ENCODE results near the gene MLLT10.
"Not testable (repeated sequence)": the region's sequence is repeated elsewhere in the genome, so short reads cannot be mapped to it uniquely, and the experiment has no call there.

Gene MLLT10

DNA sequence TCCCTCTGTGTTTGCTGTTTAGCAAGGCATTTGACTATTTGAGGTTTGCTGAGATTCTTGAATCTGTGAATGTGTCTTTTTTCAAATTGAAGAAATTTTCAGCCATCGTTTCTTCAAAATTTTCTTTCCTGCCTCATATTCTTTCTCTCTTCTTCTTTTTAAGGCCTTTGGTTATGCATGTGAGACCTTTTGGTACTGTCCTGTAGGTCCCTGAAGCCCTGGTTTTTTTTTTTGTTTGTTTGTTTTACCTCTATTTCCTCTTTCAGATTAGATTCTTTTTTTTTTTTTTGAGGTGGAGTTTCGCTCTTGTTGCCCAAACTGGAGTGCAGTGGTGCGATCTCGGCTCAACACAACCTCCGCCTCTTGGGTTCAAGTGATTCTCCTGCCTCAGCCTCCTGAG is 45.3 kb downstream of the MLLT10 start:
- H3K4me1 Mint-ChIP-seq (ENCODE audit: low read depth): peaks cover 13% of the 10 kb centered on the region
- intact Hi-C loops (cut with micrococcal nuclease): no loop called here
- H3K36me3 Mint-ChIP-seq (ENCODE audit: low read depth): peaks cover 57% of the 10 kb centered on the region
- H3K27me3 Mint-ChIP-seq: no peaks in the 10 kb centered on the region
- no peak overlapping the region for H3K4me3 Mint-ChIP-seq
- H3K9me3 Mint-ChIP-seq: peaks cover 6% of the 10 kb centered on the region
- no peak overlapping the region for H3K27ac Mint-ChIP-seq

DNA sequence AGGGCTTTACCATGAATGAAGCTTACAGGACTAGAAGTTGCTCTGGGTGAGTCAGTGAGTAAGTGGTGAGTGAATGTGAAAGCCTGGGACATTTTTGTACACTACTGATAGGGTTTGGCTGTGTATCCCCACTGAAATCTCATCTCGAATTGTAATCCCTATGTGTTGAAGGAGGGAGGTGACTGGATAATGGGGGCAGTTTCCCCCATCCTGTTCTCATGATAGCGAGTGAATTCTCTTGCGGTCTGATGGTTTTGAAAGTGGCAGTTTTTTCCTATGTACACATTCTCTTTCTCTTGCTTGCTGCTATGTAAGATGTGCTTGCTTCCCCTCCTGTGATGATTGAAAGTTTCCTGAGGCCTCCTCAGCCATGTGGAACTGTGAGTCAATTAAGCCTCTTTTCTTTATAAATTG is 47.4 kb downstream of the MLLT10 start:
- H3K27ac Mint-ChIP-seq; H3K9me3 Mint-ChIP-seq; H3K27me3 Mint-ChIP-seq; H3K4me3 Mint-ChIP-seq; intact Hi-C loops (cut with micrococcal nuclease): not testable (repeated sequence)
- H3K4me1 Mint-ChIP-seq (ENCODE audit: low read depth): peaks cover 13% of the 10 kb centered on the region
- peaks cover 64% of the 10 kb centered on the region for H3K36me3 Mint-ChIP-seq (ENCODE audit: low read depth)

GRCh38 chr10:21584834-21585530 is 51.0 kb downstream of the MLLT10 start:
- no peak overlapping the region for H3K4me3 Mint-ChIP-seq
- intact Hi-C loops (cut with micrococcal nuclease): no loop called here

GRCh38 chr10:21587391-21587790 is 53.4 kb downstream of the MLLT10 start:
- Mint-ChIP-seq H3K36me3 (ENCODE audit: low read depth) (peaks cover 90% of the 10 kb centered on the region), H3K27ac (no peak overlapping the region)

More at GRCh38 chr10:21584834-21585530, 51.0 kb downstream of the MLLT10 start:
- Mint-ChIP-seq H3K9me3 (peaks cover 6% of the 10 kb centered on the region), H3K36me3 (ENCODE audit: low read depth) (peaks cover 87% of the 10 kb centered on the region), H3K4me1 (ENCODE audit: low read depth) (peaks cover 5% of the 10 kb centered on the region), H3K27me3 (no peaks in the 10 kb centered on the region), H3K27ac (no peak overlapping the region)

DNA sequence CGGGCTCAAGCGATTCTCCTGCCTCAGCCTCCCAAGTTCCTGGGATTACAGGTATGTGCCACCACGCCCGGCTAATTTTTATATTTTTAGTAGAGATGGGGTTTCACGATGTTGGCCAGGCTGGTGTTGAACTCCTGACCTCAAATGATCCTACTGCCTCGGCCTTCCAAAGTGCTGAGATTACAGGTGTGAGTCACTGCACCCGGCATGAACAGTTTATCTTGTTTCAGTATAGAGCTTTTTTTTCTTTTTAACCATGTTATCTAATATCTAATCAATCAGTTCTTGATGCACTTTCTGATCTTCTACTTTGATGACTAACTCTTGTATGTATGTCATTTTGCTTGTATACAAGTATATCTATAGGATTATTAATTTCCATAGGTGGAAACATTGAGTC is 54.1 kb downstream of the MLLT10 start:
- H3K4me1 Mint-ChIP-seq (ENCODE audit: low read depth); H3K27me3 Mint-ChIP-seq; intact Hi-C loops (cut with micrococcal nuclease); H3K9me3 Mint-ChIP-seq; H3K27ac Mint-ChIP-seq; H3K4me3 Mint-ChIP-seq: not testable (repeated sequence)
- peaks cover 92% of the 10 kb centered on the region for H3K36me3 Mint-ChIP-seq (ENCODE audit: low read depth)

More at GRCh38 chr10:21587391-21587790, 53.4 kb downstream of the MLLT10 start:
- intact Hi-C loops (cut with micrococcal nuclease): no loop called here
- Mint-ChIP-seq H3K9me3 (peaks cover 6% of the 10 kb centered on the region), H3K4me1 (ENCODE audit: low read depth) (no peaks in the 10 kb centered on the region), H3K27me3 (no peaks in the 10 kb centered on the region), H3K4me3 (no peak overlapping the region)

- Mint-ChIP-seq H3K9me3 (no peaks in the 10 kb centered on the region), H3K27ac (no peak overlapping the region), H3K36me3 (ENCODE audit: low read depth) (peaks cover 75% of the 10 kb centered on the region), H3K27me3 (no peaks in the 10 kb centered on the region), H3K4me1 (ENCODE audit: low read depth) (no peaks in the 10 kb centered on the region), H3K4me3 (no peak overlapping the region)
- intact Hi-C loops (cut with micrococcal nuclease): no loop called here
Measured at GRCh38 chr10:21593986-21594385, 60.0 kb downstream of the MLLT10 start.

DNA sequence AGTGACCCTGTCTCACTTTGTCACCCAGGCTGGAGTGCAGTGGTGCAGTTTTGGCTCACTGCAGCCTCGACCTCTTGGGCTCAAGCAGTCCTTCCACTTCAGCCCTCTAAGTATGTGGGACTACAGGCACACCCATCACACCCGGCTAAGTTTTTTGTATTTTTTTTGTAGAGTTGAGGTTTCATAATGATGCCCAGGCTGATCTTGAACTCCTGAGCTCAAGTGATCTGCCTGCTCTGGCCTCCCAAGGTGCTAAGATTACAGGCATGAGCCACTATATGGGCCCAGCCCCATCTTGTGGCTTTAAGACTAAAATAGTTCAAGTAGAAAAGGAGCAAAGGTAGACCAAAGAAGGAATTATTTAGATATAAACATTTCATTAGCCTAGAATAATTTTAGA is 65.5 kb downstream of the MLLT10 start:
- Mint-ChIP-seq H3K36me3 (ENCODE audit: low read depth) (peaks cover 57% of the 10 kb centered on the region), H3K4me1 (ENCODE audit: low read depth) (no peaks in the 10 kb centered on the region), H3K27me3 (no peaks in the 10 kb centered on the region), H3K27ac (no peak overlapping the region), H3K9me3 (no peaks in the 10 kb centered on the region), H3K4me3 (no peak overlapping the region)
- intact Hi-C loops (cut with micrococcal nuclease): no loop called here

DNA sequence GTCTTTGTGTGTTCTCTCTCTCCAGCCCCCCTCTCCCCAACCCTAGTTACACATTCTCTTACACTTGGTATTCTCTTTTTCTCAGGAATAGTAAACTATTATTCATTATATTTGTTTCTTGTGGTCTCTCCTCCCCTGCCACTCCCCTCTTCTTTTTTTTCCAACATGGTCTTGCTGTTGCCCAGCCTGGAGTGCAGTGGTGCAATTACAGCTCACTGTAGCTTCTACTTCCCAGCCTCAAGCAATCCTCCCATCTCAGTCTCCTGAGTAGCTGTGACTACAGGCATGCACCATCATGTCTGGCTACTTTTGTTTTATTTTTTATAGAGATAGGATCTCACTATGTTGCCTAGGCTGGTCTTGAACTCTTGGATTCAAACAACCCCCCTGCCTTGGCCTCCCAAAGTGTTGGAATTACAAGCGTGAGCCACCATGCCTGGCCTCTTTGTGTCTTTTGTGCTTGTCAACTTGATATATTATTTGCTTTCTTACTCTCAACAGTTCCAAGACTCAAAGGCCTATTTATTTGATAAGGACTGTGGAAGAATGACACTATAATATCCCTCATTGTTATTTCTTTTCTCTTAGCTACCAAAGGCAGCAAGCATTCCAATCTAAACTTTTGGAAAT is 66.9 kb downstream of the MLLT10 start:
- H3K36me3 Mint-ChIP-seq (ENCODE audit: low read depth): peaks cover 60% of the 10 kb centered on the region
- no peaks in the 10 kb centered on the region for H3K4me1 Mint-ChIP-seq (ENCODE audit: low read depth)
- H3K27ac Mint-ChIP-seq: no peak overlapping the region
- H3K4me3 Mint-ChIP-seq: no peak overlapping the region
- H3K9me3 Mint-ChIP-seq: no peaks in the 10 kb centered on the region
- H3K27me3 Mint-ChIP-seq: no peaks in the 10 kb centered on the region
- intact Hi-C loops (cut with micrococcal nuclease): no loop called here

DNA sequence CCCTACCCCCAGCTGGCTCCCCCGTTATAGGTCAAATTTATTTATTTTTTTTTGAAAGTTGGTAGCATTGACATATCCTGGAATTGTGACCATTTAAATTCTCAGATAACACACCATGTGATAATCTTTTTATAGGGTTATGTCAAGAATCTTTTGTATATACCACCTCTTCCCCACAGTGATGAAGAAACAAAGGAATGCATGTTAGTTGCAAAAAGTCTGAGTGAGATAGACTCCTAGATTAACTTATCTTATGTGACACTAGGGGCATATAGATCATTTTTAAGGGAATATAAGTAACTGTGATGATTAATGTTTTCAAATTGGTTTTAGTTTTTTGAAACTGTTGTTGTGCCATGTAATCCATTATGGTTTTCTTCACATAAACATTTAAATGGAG is 68.3 kb downstream of the MLLT10 start:
- no peaks in the 10 kb centered on the region for H3K4me1 Mint-ChIP-seq (ENCODE audit: low read depth)

DNA sequence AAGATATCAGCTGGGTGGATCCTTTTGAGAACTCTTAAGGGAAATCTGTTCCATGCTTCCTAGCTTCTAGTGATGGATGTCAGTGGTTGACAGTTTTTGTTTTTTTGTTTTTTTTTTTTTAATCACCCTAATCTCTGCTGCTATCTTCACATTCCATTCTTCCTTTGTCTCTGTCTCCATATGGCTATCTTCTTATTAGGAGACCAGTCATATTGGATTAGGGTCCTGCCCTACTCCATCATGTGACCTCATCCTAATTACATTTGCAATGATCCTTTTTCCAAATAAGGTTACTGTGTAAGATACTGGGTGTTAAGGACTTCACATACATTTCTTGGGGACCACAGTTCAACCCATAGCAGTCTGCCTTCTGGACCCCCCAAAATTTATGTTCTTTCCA is 69.7 kb downstream of the MLLT10 start:
- Mint-ChIP-seq H3K4me3 (no peak overlapping the region), H3K4me1 (ENCODE audit: low read depth) (peaks cover 2% of the 10 kb centered on the region), H3K27me3 (no peaks in the 10 kb centered on the region), H3K27ac (no peak overlapping the region), H3K36me3 (ENCODE audit: low read depth) (peaks cover 69% of the 10 kb centered on the region), H3K9me3 (no peaks in the 10 kb centered on the region)
- intact Hi-C loops (cut with micrococcal nuclease): no loop called here

More for the DNA sequence above, 68.3 kb downstream of the MLLT10 start:
- intact Hi-C loops (cut with micrococcal nuclease): no loop called here
- no peaks in the 10 kb centered on the region for H3K27me3 Mint-ChIP-seq
- no peak overlapping the region for H3K4me3 Mint-ChIP-seq
- no peaks in the 10 kb centered on the region for H3K9me3 Mint-ChIP-seq
- H3K36me3 Mint-ChIP-seq (ENCODE audit: low read depth): peaks cover 69% of the 10 kb centered on the region
- no peak overlapping the region for H3K27ac Mint-ChIP-seq

- Mint-ChIP-seq H3K36me3 (ENCODE audit: low read depth) (peaks cover 73% of the 10 kb centered on the region), H3K27ac (no peak overlapping the region)
Measured at GRCh38 chr10:21604651-21605050, 70.6 kb downstream of the MLLT10 start.

GRCh38 chr10:21607907-21608306 is 73.9 kb downstream of the MLLT10 start:
- Mint-ChIP-seq H3K36me3 (ENCODE audit: low read depth) (peaks cover 66% of the 10 kb centered on the region), H3K9me3 (no peaks in the 10 kb centered on the region), H3K4me1 (ENCODE audit: low read depth) (peaks cover 13% of the 10 kb centered on the region), H3K27ac (no peak overlapping the region), H3K27me3 (no peaks in the 10 kb centered on the region), H3K4me3 (no peak overlapping the region)
- intact Hi-C loops (cut with micrococcal nuclease): no loop called here

More at GRCh38 chr10:21604651-21605050, 70.6 kb downstream of the MLLT10 start:
- peaks cover 11% of the 10 kb centered on the region for H3K4me1 Mint-ChIP-seq (ENCODE audit: low read depth)
- H3K27me3 Mint-ChIP-seq: no peaks in the 10 kb centered on the region
- intact Hi-C loops (cut with micrococcal nuclease): no loop called here
- no peak overlapping the region for H3K4me3 Mint-ChIP-seq
- no peaks in the 10 kb centered on the region for H3K9me3 Mint-ChIP-seq

DNA sequence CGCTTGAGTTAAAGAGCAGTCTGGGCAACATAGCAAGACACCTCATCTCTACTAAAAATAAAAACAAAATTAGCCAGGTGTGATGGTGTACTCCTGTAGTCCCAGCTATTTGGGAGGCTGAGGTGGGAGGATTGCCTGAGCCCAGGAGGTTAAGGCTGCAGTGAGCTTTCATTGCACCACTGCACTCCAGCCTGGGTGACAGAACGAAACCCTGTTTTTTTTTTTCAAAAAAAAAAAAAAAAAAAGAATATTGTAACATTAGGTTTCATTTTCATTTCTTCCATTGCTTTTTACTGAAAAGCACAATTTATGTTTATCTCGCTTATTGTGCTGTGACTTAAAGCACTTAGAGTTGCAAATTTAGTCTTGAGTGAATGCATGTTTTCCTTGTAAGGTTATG is 80.0 kb downstream of the MLLT10 start:
- intact Hi-C loops (cut with micrococcal nuclease): no loop called here
- Mint-ChIP-seq H3K36me3 (ENCODE audit: low read depth) (peaks cover 34% of the 10 kb centered on the region), H3K4me1 (ENCODE audit: low read depth) (peaks cover 9% of the 10 kb centered on the region), H3K27ac (no peak overlapping the region), H3K4me3 (no peak overlapping the region), H3K27me3 (no peaks in the 10 kb centered on the region), H3K9me3 (no peaks in the 10 kb centered on the region)

GRCh38 chr10:21617267-21617666 is 83.2 kb downstream of the MLLT10 start:
- no peaks in the 10 kb centered on the region for H3K9me3 Mint-ChIP-seq
- H3K36me3 Mint-ChIP-seq (ENCODE audit: low read depth): peaks cover 51% of the 10 kb centered on the region
- no peaks in the 10 kb centered on the region for H3K27me3 Mint-ChIP-seq
- H3K4me3 Mint-ChIP-seq: no peak overlapping the region
- H3K27ac Mint-ChIP-seq: no peak overlapping the region
- intact Hi-C loops (cut with micrococcal nuclease): no loop called here
- no peaks in the 10 kb centered on the region for H3K4me1 Mint-ChIP-seq (ENCODE audit: low read depth)

DNA sequence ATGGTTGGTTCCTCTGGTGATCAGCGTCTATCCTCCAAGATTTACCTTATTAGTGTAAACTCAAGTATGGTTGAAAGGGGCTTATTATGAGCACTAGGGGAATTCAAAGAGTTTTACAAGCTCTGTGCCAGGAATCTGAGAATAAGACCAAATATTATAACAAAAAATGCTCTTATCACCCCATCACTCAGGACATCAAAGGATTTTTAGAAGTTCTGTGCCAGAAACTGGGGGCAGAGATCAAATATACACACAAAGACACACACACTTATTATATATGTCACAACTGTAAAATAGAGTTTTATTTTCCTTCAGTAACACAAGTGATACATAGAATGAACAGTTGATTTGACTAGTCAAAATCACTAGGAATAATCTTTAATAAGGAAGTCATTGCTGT is 89.3 kb downstream of the MLLT10 start:
- Mint-ChIP-seq H3K9me3 (no peaks in the 10 kb centered on the region), H3K36me3 (ENCODE audit: low read depth) (peaks cover 80% of the 10 kb centered on the region), H3K4me1 (ENCODE audit: low read depth) (peaks cover 14% of the 10 kb centered on the region), H3K4me3 (no peak overlapping the region), H3K27ac (no peak overlapping the region), H3K27me3 (no peaks in the 10 kb centered on the region)
- intact Hi-C loops (cut with micrococcal nuclease): no loop called here
